ENCODE measurements around the gene SSB.
A peak's percentile ranks its signal among the peaks of the same experiment; 100 is the strongest.
"Not testable (repeated sequence)": the region's sequence is repeated elsewhere in the genome, so short reads cannot be mapped to it uniquely, and the experiment has no call there.

Gene SSB

GRCh38 chr2:169828141-169828811, 29.6 kb downstream of the SSB start:
- peak; percentile 70 for DNase-seq (ENCODE audit: low spot score)

GRCh38 chr2:169834401-169834800, 35.7 kb downstream of the SSB start:
- DNase-seq (ENCODE audit: low spot score), result no peak

- no peak for DNase-seq (ENCODE audit: low spot score)
These were observed 40.2 kb downstream of the SSB start for GRCh38 chr2:169838743-169839489.

GRCh38 chr2:169839954-169840746, 41.5 kb downstream of the SSB start:
- DNase-seq (ENCODE audit: low spot score), result no peak

- no peak for DNase-seq (ENCODE audit: low spot score)
These were observed 42.1 kb downstream of the SSB start for GRCh38 chr2:169840747-169841142.

GRCh38 chr2:169841625-169842024, 43.0 kb downstream of the SSB start:
- not testable (repeated sequence) for DNase-seq (ENCODE audit: low spot score)

- DNase-seq (ENCODE audit: low spot score), result no peak
These were observed 46.3 kb downstream of the SSB start for GRCh38 chr2:169845016-169845415.

GRCh38 chr2:169848959-169849693, 50.5 kb downstream of the SSB start:
- DNase-seq (ENCODE audit: low spot score), result not testable (repeated sequence)

- no peak for DNase-seq (ENCODE audit: low spot score)
These were observed 51.0 kb downstream of the SSB start for GRCh38 chr2:169849710-169850109.

- no peak for DNase-seq (ENCODE audit: low spot score)
These were observed 54.5 kb downstream of the SSB start for GRCh38 chr2:169853041-169853668.

GRCh38 chr2:169855281-169856258, 56.9 kb downstream of the SSB start:
- not testable (repeated sequence) for DNase-seq (ENCODE audit: low spot score)

- no peak for DNase-seq (ENCODE audit: low spot score)
These were observed 60.8 kb downstream of the SSB start for GRCh38 chr2:169859423-169859822.

- DNase-seq (ENCODE audit: low spot score), result no peak
These were observed 61.5 kb downstream of the SSB start for GRCh38 chr2:169860149-169860548.

Data from AG08396 (cell line).